HG02981 (cell line): Measurements from ENCODE around the gene TBXA2R.
"Not testable (repeated sequence)": the region's sequence is repeated elsewhere in the genome, so short reads cannot be mapped to it uniquely, and the experiment has no call there.

ENCODE experiments used
- ATAC-seq: cut with Tn5 transposase; IDR thresholded peaks from one replicate; pipeline ENCODE4 v1.9.1; 2021; ENCODE audit warnings: mild to moderate bottlenecking, moderate library complexity; ENCODE audit not compliant: unreplicated experiment

TBXA2R gene

DNA sequence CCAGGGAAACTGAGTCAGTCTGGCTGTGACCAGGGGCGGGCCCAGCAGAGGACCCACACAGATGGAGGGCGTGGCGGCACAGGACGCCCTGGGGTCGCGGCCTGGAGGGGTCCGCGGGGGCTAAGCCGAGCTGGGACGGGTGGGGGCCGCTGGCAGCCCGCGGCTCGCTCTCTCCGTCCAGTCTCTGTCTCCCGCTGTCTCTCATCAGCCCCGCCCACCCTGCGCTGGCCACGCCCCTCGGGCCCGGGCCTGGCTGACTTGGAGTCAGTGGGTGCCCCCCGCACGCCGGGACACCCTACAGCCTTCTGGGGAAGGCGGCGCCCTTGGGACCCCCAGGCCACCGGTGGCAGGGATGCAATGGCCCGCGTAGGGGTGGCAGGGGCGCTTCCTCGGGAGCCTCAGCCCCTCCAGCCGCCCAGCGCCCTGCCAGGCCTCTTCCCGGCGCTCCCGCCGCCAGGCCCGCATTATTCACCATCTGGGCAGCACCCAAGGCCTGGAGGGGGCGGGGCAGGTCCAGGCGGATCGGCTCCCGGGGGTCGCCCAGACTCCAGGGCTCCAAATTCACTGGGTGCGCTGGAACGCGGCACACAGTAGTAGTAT, at the start of gene TBXA2R:
Gene TBXA2R (minus strand): TSS at position 186 of the 600 bp plus-strand sequence. CDS start 6,241 bp downstream, outside the sequence.
- no peak for ATAC-seq

DNA sequence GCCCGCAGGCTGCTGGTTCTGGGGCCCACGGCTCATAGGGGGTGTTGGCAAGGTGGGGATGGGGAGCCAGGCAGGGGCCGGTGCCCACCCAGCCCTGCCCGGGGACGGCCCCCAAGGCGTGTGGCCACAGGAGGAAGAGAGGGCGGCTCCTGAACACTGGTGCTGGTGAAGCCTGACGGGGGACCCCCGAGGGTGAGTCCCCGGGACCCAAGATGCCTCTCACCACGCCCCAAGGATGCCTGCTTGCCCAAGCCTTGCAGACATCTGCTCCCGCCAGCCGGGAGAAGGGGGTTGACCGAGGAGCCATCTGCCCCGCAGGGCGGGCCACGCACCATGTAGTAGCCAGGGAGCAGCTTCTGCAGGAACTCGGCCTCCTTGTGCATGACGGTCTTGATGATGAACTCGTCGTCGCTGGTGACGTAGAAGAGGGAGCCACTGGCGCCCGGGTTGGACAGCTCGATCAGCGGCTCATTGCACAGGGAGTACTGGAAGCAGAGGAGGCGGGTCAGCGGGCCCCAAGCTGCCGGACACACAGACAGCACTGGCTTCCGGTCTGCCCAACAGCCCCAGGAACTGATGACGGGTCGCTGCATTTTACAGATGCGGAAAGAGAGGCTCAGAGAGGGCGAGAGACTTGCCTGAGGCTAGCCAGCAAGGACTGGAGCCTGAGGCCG, 49.5 kb upstream of the TBXA2R start:
- no peak for ATAC-seq

DNA sequence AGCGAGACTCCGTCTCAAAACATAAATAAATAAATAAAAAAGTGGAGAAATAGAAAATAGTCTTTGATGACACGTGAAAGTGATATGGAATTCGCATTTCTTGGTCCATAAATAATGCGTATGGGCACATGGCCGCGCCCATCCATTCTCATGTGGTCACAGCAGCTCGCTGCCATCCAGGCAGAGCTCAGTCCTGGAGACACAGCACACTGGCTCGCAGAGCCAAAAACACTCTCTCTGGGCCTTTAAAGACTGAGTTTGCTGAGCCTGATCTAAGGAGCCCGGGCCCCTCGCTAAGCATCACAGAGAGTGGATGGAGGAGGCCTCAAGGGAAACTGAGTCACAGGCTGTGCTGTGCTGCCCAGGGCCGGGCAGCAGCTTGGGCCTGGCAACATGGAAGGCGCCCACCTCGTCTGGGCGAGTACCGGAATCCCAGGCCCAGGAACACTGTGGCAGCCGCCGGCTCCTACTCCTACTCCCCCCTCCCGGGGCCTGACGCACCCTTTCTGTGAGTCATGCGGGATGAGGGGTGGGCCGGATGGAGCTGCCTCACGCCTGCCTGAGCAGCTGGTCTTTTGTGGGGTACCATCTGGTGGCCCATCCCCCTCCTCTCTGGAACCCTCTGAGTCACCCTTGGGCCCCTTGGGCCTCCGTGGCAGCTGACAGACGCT, 48.9 kb upstream of the TBXA2R start:
- no peak for ATAC-seq

DNA sequence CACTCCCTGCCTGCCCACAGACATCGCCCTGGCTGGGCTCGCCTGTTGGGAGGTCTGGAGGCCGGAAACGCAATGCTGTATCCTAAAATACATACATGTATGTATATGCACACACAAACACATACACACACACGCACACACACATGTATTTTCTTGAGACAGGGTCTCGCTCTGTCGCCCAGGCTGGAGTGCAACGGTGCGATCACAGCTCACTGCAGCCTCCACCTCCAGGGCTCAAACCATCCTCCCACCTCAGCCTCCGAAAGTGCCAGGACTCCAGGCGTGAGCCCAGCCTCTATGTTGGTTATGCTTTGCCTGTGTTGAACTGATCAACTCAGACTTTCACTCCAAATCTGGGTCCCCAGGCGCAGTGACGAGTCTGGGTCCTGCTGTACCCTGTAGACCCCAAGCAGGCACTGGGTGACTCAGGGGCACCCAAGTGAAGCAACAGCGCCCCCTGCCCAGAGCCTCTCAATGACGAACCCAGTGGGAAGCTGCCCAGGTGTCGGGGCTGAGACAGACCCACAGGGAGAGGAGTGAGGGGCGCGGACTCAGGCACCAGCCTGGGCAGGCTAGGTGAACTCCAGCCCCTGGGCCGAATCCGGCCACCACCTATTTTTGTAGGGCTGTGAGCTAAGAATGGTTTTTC, 47.3 kb upstream of the TBXA2R start:
- ATAC-seq, result no peak

DNA sequence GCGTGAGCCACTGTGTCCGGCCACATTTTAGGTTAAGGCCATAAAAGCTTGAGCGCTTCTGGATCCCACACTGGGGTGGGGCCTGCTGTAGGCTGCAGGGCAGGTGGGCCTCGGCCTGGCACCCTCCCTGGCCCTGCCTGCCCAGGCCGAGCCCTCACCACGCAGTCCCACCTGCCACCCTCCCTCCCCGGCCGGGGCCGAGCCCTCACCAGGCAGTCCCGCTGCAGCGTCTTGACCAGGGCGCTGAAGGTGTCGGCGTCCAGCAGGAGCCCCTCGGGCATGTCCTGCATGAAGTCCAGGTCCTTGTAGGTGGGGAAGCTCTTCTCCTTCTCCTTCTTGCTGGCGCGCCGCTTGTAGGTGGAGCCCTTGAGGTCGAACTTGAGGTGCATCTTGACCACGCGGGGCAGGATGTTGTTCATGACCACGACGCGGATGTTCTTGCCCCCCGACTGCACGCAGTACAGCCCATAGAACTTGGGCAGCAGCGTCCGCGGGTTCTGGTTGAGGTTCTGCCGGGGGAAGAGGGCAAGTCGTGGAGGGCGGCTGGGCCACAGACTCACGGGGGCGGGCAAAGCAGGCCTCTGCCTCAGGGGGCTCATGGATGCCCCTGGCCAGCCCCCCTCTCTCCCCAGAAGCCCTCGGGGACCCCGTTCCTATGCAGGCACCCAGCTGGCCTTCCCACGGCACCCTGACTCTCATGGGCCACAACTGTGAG, 46.6 kb upstream of the TBXA2R start:
- ATAC-seq, result no peak

DNA sequence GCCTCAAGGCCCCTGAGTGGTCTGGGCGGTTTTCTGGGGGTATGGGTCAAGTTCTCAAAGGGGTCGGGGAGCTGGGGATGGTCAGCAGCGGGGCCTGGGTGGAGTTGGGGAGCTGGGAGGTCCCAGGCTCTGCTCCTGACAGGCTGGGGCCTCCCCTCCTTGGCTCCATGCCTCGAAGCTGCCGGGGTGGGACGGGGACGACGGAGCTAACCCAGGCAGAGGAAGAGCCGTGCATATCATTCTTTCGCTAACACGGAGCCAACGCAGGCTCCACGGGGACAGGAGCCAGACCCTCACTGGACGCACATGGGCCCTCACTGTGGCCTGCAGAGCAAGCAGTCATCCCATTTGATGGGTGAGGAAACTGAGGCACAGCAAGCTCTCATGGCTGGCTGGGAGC, 45.7 kb upstream of the TBXA2R start:
- ATAC-seq, result no peak

DNA sequence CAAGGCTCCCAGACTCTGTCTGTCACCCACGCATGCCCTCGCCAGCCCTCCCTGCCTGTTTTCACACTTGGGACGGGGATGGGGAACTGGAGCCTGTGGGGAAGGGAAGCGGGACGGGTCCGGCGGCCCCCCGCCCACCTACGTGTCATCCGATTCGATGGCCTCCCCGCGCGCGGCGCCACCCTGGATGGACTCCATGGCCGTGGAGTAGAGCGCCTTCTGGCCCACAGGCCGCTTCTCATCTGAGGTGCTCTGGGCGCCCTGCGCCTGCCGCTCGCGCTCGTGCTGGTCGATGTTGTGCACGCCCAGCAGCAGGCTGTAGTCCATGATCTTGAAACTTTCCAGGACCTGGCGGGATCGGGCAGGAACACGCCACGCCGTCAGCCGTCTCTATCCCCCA, 45.0 kb upstream of the TBXA2R start:
- no peak for ATAC-seq

DNA sequence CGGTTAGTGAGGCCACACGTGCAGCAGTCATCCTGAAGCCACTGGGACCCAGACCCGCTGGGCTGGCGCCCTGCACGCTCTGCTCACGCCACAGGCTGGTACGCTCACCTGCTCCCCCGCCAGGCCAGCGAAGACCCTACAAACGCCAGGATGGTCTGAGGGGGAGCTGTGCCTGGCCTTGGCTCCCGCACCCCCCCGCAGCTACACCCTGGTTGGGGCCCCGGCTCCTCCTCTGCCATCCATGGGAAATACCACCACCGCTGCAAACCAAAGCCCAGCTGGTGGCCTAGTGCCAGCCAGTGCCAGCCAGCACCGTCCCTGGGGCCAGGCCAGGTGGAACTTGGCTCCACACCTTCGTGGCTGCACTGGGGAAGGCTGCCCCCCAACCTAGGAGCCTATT, 43.2 kb upstream of the TBXA2R start:
- no peak for ATAC-seq

DNA sequence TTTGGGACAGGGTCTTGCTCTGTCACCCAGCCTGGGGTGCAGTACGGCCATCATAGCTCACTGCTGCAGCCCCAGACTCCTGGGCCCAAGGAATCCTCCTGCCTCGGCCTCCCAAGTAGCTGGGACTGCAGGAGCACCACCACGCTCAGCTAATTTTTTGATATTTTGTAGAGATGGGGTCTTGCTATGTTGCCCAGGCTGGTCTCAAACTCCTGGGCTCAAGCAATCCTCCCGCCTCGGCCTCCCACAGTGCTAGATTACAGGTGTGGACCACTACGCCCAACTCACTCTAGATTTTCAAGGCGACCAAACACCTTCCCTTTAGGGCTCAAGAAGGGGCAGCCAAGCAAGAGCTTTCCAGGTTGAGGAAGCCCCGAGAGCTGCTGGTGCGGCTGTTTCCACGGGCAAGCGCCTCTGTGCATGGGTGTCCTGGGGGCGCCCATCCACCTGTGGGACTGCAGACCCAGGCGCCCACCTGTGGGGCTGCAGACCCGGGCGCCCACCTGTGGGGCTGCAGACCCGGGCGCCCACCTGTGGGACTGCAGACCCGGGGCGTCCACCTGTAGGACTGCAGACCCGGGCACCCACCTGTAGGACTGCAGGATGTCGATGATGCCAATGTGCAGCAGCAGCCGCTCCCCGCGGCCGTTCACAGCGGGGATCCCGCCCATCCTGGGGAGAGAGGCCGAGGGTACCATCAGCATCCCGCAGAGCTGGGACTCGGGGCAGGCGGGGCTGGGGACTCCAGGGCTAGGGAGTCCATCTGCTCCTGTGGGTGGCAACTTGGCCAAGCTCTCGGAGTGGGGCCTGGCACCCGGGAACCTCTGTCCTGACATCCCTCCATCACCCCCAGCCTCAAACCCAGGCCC, 41.6 kb upstream of the TBXA2R start:
- no peak for ATAC-seq

DNA sequence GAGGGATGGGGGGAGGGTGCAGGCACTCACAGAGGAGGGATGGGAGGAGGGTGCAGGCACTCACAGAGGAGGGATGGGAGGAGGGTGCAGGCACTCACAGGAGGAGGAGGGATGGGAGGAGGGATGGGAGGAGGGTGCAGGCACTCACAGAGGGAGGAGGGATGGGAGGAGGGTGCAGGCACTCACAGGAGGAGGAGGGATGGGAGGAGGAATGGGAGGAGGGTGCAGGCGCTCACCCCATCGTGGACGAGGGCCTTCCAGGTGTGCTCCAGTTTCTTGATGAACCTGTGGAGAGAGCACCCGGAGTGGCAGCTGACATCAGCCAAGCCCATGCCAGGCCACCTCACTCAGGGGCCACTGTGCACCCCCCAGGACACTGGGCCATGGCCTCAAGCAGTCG, 40.4 kb upstream of the TBXA2R start:
- ATAC-seq, result not testable (repeated sequence)

DNA sequence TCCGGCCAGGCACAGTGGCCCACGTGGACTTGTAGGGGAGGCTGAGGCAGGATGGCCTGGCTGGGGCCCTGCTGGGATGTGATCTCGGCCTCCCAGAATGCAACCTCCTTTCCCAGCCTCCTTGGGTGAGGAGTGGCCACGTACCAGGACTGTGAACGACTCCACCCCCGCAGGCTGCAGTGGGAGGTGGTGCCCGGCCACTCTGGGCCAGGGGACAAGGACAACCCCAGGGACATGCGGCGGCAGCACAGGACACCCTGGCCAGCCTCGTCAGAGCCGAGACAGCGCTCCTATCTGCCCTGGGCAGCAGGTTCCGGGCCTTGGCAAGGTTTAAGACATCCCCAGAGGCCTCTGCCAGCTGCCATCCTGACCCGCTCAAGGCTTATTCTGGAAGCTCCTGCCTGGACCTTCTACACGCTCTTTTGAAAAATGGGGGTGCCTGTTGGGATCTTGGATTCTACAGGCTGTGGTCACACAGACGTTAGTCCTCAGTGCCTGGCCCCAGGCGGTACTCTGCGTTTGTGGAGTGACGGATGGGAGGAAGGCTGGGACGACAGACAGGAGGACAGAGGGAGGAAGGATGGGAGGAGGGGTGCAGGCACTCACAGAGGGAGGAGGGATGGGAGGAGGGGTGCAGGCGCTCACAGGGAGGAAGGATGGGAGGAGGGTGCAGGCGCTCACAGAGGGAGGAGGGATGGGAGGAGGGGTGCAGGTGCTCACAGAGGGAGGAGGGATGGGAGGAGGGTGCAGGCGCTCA, 39.8 kb upstream of the TBXA2R start:
- ATAC-seq, result no peak

DNA sequence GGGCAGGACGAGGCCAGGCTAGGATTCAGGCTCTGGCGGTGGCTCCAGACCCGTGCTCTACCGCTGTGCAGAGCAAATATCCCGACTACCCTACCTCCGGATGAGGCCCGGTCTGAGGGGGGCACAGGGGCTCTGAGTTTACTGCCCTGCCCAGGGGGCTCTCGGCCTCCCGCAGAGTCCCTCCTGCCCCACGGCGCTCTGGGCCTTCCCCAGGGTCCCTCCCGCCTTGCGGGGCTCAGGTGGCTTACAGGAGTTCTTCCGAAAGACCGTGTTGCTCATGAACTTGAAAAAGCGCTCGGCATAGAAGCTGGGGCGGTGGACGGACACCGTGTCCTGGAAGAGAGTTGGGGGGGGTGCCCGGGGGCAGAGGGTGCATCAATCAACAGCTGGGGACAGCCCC, 39.1 kb upstream of the TBXA2R start:
- no peak for ATAC-seq

DNA sequence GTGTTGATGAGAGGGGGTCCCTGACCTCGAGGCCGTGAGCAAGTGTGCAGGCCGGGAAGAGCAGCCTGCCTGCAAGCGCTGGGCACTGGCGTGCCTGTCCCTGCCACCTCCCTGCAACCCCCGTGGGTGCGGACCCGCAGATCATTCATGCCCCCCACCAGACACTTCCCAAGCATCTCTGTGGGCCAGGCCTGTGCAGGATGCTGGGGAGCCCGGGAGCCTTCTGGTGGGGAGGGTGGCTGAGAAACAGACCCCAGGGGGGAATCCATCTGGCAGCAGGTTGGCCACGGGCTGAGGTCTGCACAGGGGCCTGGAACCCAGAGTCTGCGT, 38.4 kb upstream of the TBXA2R start:
- no peak for ATAC-seq

DNA sequence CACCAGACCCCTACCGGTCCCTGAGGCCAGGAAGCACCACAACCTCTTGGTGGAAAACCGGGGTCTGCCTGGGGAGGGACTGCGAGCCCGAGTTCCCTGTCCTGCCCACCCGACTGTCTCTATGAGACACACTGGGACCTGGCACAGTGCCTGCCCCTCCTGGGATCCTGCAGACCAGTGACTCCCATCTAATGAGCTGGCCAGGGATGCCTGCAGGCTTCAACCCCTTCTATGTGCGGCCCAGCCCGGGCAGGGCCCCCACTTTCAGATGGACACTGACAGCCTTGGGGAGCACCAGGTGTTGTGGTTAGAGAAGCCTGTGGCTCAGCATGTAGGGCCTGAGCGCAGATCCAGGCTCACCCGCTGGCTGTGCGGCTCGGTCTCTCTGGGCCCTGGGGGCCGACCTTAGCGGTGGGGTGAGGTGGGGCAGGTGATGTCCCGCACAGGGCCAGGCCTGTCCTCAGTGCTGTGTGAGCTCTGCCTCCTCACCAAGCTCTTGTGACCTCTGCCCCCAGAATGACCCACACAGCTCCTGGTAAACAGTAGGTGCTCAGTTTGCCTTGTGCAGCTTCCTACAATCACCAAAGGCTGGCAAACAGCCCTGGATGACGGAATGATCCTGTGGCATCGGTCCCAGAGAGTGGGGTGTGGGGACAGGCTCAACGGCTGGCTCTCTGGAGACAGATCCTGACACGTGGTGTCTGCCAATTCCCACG, 37.8 kb upstream of the TBXA2R start:
- ATAC-seq, result no peak

DNA sequence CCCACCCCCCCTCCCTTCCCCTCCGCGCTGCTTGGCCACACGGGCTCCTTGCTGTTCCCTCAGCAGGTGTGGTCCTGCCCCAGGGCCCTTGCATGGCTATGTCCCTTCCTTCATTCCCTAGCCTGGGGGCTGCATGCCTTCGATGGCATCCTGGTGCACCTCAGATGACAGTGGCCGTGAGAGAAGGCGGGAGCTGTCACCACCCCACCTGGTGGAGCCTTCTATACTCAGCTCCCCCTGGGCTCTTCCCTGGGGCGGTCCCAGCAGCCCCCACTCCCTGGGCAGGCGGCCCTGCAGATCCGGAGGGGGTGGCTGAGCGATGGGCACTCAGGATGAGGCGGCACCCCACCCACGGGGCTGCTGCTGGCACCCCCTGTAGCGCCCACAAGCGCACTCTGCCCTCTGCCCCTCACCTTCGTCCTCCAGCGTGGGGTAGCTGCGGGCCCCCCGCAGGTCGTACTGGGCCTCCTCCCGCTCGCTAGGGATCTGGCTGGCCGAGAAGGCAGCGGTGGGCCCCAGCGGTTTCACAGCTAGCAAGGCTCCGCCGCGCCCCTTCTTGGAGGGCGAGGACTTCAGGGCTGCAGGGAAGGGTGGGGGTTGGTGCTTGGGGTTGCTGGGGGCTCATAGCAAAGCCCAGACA, 37.1 kb upstream of the TBXA2R start:
- ATAC-seq, result no peak

DNA sequence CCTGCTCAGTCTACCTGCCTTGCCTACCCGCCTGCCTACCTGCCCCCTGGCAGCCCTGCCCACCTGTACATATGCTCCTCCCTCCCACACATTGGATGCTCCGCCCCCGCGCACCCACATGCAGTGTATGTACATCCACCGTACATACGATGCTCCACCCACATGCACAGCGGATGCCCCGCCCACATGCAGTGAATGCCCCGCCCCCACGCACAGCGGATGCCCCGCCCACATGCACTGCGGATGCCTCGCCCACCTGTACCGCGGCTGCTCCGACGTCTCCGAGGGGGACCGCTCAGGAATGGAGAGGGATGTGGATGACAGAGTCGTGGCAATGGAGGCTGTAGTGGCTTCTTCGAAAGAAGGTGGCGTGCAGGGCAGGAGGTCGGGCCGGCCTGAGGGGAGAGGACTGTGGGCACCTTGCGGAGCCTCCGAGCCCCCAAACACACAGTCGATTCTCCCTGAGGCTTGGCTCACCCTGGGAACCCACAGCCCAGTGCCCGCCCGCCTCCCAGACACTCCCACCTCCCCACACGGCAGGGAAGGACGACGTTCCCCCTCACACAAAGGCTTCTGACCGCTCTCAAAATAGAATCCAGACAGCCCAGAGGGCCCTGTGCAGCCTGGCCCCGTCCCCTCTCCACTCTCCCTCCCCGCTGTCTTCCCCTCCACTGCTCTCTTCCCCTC, 36.5 kb upstream of the TBXA2R start:
- no peak for ATAC-seq

DNA sequence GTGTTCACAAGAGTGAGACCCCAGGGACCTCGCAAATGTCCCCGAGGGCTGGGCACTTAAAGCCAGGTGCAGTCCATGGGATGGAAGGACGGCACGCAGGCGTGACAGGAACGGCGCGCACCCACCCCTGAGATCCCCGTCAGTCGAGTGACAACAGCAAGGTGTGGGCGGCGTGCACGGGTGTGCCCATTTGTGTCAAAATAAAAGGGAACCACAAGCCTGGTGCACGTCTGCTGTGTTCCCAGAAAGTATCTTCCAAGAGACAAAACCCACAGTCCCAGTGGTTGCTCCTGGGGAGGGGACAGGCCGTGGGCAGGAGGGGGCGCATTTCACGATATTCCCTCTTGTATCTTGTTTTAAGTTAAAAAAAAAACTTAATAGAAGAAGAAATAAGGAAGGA, 35.6 kb upstream of the TBXA2R start:
- no peak for ATAC-seq
